ENCODE results near the gene AMER3.

Gene AMER3

GRCh38 chr2:130743278-130743677 is 12.1 kb upstream of the AMER3 start:
- peak overlapping the region in 1 of 11 experiments; percentile 26; a peak in 2 of 22 replicates for H3K4me2 ChIP-seq
- TF ChIP-seq Cebpa-rat (IDR thresholded peaks at IDR 0.05) = no peak
- no peak overlapping the region for H3K9ac ChIP-seq
- peaks cover 0 to 7% (median 0%) of the 10 kb centered on the region in 11 experiments; a peak in 5 of 22 replicates for H3K9me3 ChIP-seq (replicated peaks in 1 of 11)
- H3K27ac ChIP-seq = no peak overlapping the region
- H3K4me1 ChIP-seq = peaks cover 0 to 24% (median 5%) of the 10 kb centered on the region in 10 experiments; a peak in 10 of 20 replicates
- H4K20me1 ChIP-seq = no peaks in the 10 kb centered on the region
- no peaks in the 10 kb centered on the region for H3K36me3 ChIP-seq
- no peak overlapping the region for H3K4me3 ChIP-seq
- no peaks in the 10 kb centered on the region for H3K27me3 ChIP-seq

DNA sequence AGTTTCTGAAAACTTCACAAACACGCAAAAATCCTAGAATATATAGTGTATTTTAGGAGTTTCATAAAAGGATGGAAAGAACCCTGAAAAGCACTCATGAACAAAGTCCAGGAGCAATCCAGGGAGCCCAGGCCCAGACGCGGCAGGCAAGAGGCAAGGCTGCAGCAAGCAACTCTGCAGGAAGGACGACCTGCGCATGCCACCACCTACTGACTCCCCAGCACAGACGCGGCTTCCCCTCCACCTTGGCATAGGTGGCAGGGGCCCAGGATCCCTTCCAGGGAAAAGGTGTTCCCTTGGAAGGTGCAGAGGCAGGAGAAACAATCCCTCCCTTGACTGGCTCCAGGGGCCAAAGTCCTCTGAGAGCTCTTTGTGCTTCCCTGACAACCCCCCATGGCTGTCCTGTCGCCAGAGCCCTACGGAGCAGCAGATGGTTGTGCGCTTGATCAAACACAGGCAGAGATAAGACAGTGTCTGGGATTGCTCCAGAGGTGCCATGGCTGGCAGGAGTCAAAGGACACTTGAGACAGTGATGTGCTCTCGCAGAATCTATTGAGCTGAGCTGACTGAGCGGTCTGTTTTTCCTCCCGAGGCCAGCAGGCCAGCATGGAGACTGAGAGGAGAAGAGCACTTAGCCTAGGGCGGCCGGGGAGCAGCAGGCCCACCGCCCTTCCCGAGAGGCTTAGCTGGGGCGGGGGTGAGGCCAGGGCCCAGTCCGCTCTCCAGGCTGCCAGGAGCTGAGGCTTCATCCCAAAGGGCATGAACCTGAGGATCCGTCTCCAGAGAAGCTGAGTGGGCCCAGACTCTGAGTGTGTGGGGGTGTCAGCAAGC is 10.8 kb upstream of the AMER3 start:
- Histone ChIP-seq H3K27me3 (no peaks in the 10 kb centered on the region), H3K4me2 (no peak overlapping the region), H3K36me3 (no peaks in the 10 kb centered on the region), H3K4me1 (peaks cover 0 to 24% (median 5%) of the 10 kb centered on the region in 10 experiments; a peak in 10 of 20 replicates), H3K4me3 (no peak overlapping the region), H3K27ac (no peak overlapping the region), H3K9me3 (replicated peaks in 1 of 11) (peaks cover 0 to 7% (median 0%) of the 10 kb centered on the region in 11 experiments; a peak in 5 of 22 replicates), H3K9ac (no peak overlapping the region), H4K20me1 (no peaks in the 10 kb centered on the region)
- no peak for TF ChIP-seq Cebpa-rat (IDR thresholded peaks at IDR 0.05)

GRCh38 chr2:130749078-130749477 is 6.3 kb upstream of the AMER3 start:
- no peak overlapping the region for H3K27ac ChIP-seq
- peaks cover 0 to 7% (median 0%) of the 10 kb centered on the region in 11 experiments; a peak in 5 of 22 replicates for H3K9me3 ChIP-seq (replicated peaks in 1 of 11)
- peaks cover 0 to under 1% (median 0%) of the 10 kb centered on the region in 11 experiments; a peak in 1 of 22 replicates for H3K27me3 ChIP-seq
- H3K4me3 ChIP-seq = no peak overlapping the region
- H3K36me3 ChIP-seq = no peaks in the 10 kb centered on the region
- no peaks in the 10 kb centered on the region for H4K20me1 ChIP-seq
- no peak overlapping the region for H3K9ac ChIP-seq
- no peak for TF ChIP-seq Cebpa-rat (IDR thresholded peaks at IDR 0.05)
- no peak overlapping the region for H3K4me2 ChIP-seq
- H3K4me1 ChIP-seq = no peaks in the 10 kb centered on the region

DNA sequence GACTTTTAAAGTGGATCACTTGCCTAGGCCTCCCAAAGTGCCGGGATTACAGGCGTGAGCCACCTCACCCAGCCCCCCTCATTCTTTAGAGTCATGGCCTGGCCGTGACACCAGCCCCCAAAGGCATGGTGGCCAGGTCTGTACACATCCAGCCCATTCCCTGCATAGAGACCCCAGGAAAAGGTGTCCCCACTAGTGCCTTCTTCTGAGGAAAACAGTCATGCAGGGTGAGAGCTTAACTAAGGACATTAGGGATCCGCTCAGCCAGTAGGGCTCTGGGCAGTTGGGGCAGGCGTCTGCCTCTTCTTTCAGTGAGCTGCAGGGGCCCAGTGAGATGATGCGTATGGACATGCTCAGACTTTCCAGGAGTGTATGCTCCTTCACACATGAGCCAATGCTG is 5.7 kb upstream of the AMER3 start:
- Histone ChIP-seq H3K27me3 (peaks cover under 1 to 6% (median 3%) of the 10 kb centered on the region in 11 experiments; a peak in 18 of 22 replicates), H3K4me3 (no peak overlapping the region), H3K9ac (no peak overlapping the region), H3K36me3 (no peaks in the 10 kb centered on the region), H3K9me3 (replicated peaks in 1 of 11) (peaks cover 0 to 5% (median 0%) of the 10 kb centered on the region in 11 experiments; a peak in 5 of 22 replicates), H3K4me2 (no peak overlapping the region), H4K20me1 (peaks cover 0 to 1% (median 0%) of the 10 kb centered on the region in 11 experiments; a peak in 1 of 22 replicates), H3K27ac (no peak overlapping the region), H3K4me1 (no peaks in the 10 kb centered on the region)
- TF ChIP-seq Cebpa-rat (IDR thresholded peaks at IDR 0.05) = no peak

- no peak overlapping the region for H3K9ac ChIP-seq
- peaks cover 29 to 46% (median 36%) of the 10 kb centered on the region in 11 experiments for H3K27me3 ChIP-seq
- H3K4me3 ChIP-seq = no peak overlapping the region
- peaks cover 0 to 26% (median 7%) of the 10 kb centered on the region in 11 experiments; a peak in 12 of 22 replicates for H4K20me1 ChIP-seq
- H3K36me3 ChIP-seq = no peaks in the 10 kb centered on the region
- no peak for TF ChIP-seq Cebpa-rat (IDR thresholded peaks at IDR 0.05)
- no peak overlapping the region for H3K27ac ChIP-seq
- no peak overlapping the region for H3K4me2 ChIP-seq
- H3K9me3 ChIP-seq (replicated peaks in 1 of 11) = no peaks in the 10 kb centered on the region
- peaks cover 0 to 9% (median 7%) of the 10 kb centered on the region in 10 experiments; a peak in 11 of 20 replicates for H3K4me1 ChIP-seq
Observed at GRCh38 chr2:130754811-130755210, 529 bp upstream of the AMER3 start.

DNA sequence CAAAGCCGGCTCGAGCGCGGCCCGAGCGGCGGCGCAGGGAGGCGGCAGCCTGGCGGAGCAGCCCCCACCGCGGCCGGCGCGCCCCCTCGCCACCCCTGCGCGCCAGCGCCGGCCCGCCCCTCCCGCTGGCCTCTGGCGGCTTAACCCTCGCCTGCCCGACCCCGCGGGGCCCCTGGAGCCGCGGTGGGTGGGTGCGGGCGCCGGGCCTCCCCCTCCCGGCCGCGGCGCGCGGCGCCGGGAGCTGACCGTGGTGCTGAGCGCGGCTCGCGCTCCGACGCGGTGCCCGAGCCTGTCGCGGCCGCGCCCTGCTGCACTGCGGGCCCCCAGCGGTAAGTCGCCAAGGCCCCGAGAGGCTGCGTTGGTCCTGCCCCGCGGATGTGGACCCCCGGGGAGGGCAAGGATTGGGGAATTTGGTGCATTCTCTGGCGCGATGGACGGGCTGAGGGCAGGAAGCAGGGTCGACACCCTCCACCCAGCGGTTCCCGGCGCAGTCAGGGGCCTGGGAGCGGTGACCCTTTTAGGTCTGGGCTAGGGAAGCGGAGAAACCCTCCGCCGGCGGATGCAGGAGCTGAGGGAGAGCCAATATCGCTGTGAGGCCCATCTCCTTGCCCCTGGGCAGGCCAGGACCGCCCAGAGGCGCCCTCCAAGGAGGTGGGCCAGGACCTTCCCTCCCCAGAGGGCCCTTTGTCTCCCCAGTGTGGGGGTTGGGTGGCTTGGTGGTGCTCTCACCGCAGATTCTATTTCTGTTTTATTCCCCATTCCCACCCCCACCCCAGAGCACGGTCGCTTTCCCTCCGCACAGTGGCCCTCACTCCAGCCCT is 923 bp downstream of the AMER3 start:
- peak overlapping the region in 5 of 11 experiments; percentile 1 to 55 (median 37); a peak in 6 of 22 replicates for H3K9ac ChIP-seq
- H3K27ac ChIP-seq = no peak overlapping the region
- H3K27me3 ChIP-seq = peaks cover 29 to 46% (median 36%) of the 10 kb centered on the region in 11 experiments
- TF ChIP-seq Cebpa-rat (IDR thresholded peaks at IDR 0.05) = no peak
- peak overlapping the region; percentile 89 to 98 (median 96) for H3K4me2 ChIP-seq
- H3K4me3 ChIP-seq = peak overlapping the region; percentile 56 to 73 (median 64)
- H3K4me1 ChIP-seq = peaks cover 0 to 9% (median 7%) of the 10 kb centered on the region in 10 experiments; a peak in 11 of 20 replicates
- H3K9me3 ChIP-seq (replicated peaks in 1 of 11) = no peaks in the 10 kb centered on the region
- peaks cover 0 to 38% (median 9%) of the 10 kb centered on the region in 11 experiments; a peak in 12 of 22 replicates for H4K20me1 ChIP-seq
- no peaks in the 10 kb centered on the region for H3K36me3 ChIP-seq

- H3K4me3 ChIP-seq = no peak overlapping the region
- no peak overlapping the region for H3K27ac ChIP-seq
- H3K9me3 ChIP-seq (replicated peaks in 1 of 11) = no peaks in the 10 kb centered on the region
- no peaks in the 10 kb centered on the region for H3K36me3 ChIP-seq
- no peak for TF ChIP-seq Cebpa-rat (IDR thresholded peaks at IDR 0.05)
- H3K4me1 ChIP-seq = peaks cover 0 to 9% (median 7%) of the 10 kb centered on the region in 10 experiments; a peak in 11 of 20 replicates
- peaks cover 29 to 46% (median 36%) of the 10 kb centered on the region in 11 experiments for H3K27me3 ChIP-seq
- H3K9ac ChIP-seq = no peak overlapping the region
- peaks cover 0 to 46% (median 9%) of the 10 kb centered on the region in 11 experiments; a peak in 12 of 22 replicates for H4K20me1 ChIP-seq
- peak overlapping the region in 3 of 11 experiments; percentile 94 to 97 (median 95); a peak in 5 of 22 replicates for H3K4me2 ChIP-seq
Observed at GRCh38 chr2:130756874-130757668, 1.7 kb downstream of the AMER3 start.
